SU-DHL-6 (cell line): ENCODE data around the gene COL27A1.

Source experiments
- H2AFZ ChIP-seq: fragments of 200-600 bp; sonication (generic); 2 replicates; pipeline ENCODE4 v1.6.1; 2014; ENCODE audit warnings: low read depth, mild to moderate bottlenecking, moderate library complexity, mixed read lengths, antibody characterized with exemption, low read length; ENCODE audit not compliant: severe bottlenecking
- H3F3A ChIP-seq: fragments of 200-600 bp; shearing (Covaris generic); 2 replicates; pipeline ENCODE4 v1.6.0; 2016; ENCODE audit warnings: antibody characterized with exemption, mild to moderate bottlenecking; ENCODE audit not compliant: insufficient read depth
- H3K27ac ChIP-seq: fragments of 200-600 bp; sonication (generic); 2 replicates; pipeline ENCODE4 v1.5.1; 2016; ENCODE audit warnings: low read depth, mild to moderate bottlenecking, low read length, moderate library complexity, mixed read lengths
- H3K27me3 ChIP-seq: fragments of 200-600 bp; sonication (generic), shearing (Covaris generic); 2 replicates; pipeline ENCODE4 v1.6.0; 2014; ENCODE audit warnings: mild to moderate bottlenecking, low read length
- H3K36me3 ChIP-seq: fragments of 200-600 bp; sonication (generic); 2 replicates; pipeline ENCODE4 v1.6.1; 2014; ENCODE audit warnings: mild to moderate bottlenecking, low read length, mixed read lengths
- H3K4me2 ChIP-seq: fragments of 300-600, 200-600 bp; shearing (Covaris generic), sonication (generic); 2 replicates; pipeline ENCODE4 v1.6.0; 2014; ENCODE audit warnings: low read length, low read depth, mild to moderate bottlenecking; ENCODE audit not compliant: poor library complexity, severe bottlenecking
- H3K4me3 ChIP-seq: fragments of 200-600 bp; sonication (generic); 2 replicates; pipeline ENCODE4 v1.5.1; 2014; ENCODE audit warnings: antibody characterized with exemption, low read length, mild to moderate bottlenecking, mixed read lengths; ENCODE audit not compliant: insufficient read depth, poor library complexity, severe bottlenecking
- H3K79me2 ChIP-seq: fragments of 200-600 bp; sonication (generic); 2 replicates; pipeline ENCODE4 v1.6.1; 2014; ENCODE audit warnings: mild to moderate bottlenecking, low read length, moderate library complexity; ENCODE audit not compliant: insufficient read depth
- H3K9ac ChIP-seq: fragments of 200-600 bp; sonication (generic); 2 replicates; pipeline ENCODE4 v1.7.0; 2014; ENCODE audit warnings: mild to moderate bottlenecking, low read length
- H3K9me2 ChIP-seq: fragments of 200-600 bp; sonication (generic); replicated peaks from 2 replicates; pipeline ENCODE4 v1.6.1; 2014; ENCODE audit warnings: low read length; ENCODE audit not compliant: insufficient read depth
- H3K9me3 ChIP-seq: fragments of 200-600 bp; sonication (generic); 2 replicates; pipeline ENCODE4 v1.6.1; 2014; ENCODE audit warnings: low read length, mixed read lengths; ENCODE audit not compliant: insufficient read depth
- H4K20me1 ChIP-seq: fragments of 200-600 bp; sonication (generic); 2 replicates; pipeline ENCODE4 v1.6.1; 2014; ENCODE audit warnings: low read depth, mild to moderate bottlenecking, antibody characterized with exemption, low read length, moderate library complexity, mixed read lengths
- EZH2phosphoT487 ChIP-seq: fragments of 200-600 bp; sonication (generic), shearing (Covaris generic); conservative IDR thresholded peaks from 2 replicates; pipeline ENCODE4 v1.6.1; 2018; ENCODE audit warnings: mild to moderate bottlenecking, antibody characterized with exemption, low read length, moderate library complexity, mixed read lengths
- TF ChIP-seq, protein P1 (sequence below): fragments of 200-600 bp; sonication (generic); IDR thresholded peaks from one replicate; pipeline ENCODE4 v1.5.1; 2017; ENCODE audit warnings: antibody characterized with exemption, mild to moderate bottlenecking, low read length, moderate library complexity; ENCODE audit not compliant: insufficient read depth, poor library complexity, severe bottlenecking

COL27A1 gene

DNA sequence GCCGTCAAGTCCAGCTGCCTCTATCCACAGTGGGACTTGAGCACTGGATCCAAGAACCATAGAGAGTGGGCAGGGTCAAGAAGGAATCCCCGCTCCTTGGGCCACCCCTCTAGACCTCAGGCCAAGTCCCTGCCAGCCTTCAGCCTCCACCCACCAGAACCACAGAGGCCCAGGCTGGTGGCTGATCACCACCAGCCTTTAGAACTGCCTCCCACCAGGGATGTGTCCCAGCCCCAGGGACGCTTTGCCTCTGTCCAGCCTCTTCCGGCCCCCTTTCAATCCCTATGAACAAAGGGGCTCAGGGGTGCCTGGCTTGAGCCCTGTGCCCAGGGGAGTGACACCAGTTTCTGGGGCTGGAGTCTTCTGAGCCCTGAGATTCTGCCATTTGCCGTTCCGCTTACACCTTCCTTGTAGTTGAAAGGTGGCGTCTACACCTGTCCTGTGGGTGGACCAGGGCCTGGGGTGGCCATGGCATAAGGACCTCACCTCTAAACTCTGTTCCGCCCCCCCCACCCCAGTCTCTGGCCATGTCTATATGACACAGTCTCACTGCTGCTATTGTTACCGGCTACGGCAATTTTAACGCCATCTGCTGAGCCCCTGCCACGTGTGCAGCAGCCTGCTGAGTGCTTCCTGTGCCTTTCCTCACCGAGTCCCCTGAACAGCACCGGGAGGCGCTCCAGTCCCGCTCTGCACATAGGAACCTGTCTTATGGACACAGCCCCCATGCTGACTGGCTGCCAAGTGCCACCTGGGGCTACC, 131.8 kb downstream of the COL27A1 start:
- Histone ChIP-seq H3K79me2 (no peaks in the 10 kb centered on the region), H3K27ac (no peak overlapping the region)

DNA sequence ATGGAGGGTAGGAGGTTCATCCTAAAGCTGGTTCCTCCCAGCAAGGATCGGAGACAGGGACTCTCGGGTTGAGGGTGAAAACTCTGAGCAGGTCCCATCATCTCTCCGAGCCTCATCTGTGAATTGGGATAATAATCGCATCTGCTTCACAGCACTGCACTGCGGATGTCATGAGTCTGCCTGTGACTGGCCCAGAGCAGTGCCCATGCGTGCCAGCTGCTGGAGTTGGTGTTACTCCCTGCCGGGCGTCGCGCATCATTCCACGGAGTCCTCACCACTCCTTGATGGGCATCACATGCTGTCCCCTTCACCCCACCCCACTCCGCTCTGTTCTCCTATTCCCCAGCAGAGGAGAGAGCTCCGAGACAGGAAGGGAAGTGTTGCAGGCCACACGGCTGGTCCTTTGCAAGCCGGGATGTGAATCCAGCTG, 132.4 kb downstream of the COL27A1 start:
- Histone ChIP-seq H2AFZ (no peak overlapping the region), H3K27ac (no peak overlapping the region), H3K9ac (no peak overlapping the region), H3K9me2 (no peaks in the 10 kb centered on the region), H3K9me3 (no peaks in the 10 kb centered on the region), H3K79me2 (no peaks in the 10 kb centered on the region), H3K27me3 (no peaks in the 10 kb centered on the region), H3K4me3 (no peak overlapping the region), H3F3A (no peaks in the 10 kb centered on the region), H4K20me1 (no peaks in the 10 kb centered on the region), H3K36me3 (no peaks in the 10 kb centered on the region), H3K4me2 (no peak overlapping the region)
- TF ChIP-seq EZH2phosphoT487, result no peak
- TF ChIP-seq, protein P1, sequence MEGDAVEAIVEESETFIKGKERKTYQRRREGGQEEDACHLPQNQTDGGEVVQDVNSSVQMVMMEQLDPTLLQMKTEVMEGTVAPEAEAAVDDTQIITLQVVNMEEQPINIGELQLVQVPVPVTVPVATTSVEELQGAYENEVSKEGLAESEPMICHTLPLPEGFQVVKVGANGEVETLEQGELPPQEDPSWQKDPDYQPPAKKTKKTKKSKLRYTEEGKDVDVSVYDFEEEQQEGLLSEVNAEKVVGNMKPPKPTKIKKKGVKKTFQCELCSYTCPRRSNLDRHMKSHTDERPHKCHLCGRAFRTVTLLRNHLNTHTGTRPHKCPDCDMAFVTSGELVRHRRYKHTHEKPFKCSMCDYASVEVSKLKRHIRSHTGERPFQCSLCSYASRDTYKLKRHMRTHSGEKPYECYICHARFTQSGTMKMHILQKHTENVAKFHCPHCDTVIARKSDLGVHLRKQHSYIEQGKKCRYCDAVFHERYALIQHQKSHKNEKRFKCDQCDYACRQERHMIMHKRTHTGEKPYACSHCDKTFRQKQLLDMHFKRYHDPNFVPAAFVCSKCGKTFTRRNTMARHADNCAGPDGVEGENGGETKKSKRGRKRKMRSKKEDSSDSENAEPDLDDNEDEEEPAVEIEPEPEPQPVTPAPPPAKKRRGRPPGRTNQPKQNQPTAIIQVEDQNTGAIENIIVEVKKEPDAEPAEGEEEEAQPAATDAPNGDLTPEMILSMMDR, result no peak

More for the DNA sequence above, 131.8 kb downstream of the COL27A1 start:
- TF ChIP-seq EZH2phosphoT487, result no peak
- TF ChIP-seq, protein P1, result no peak
- Histone ChIP-seq H4K20me1 (no peaks in the 10 kb centered on the region), H3K4me3 (no peak overlapping the region), H3K9ac (no peak overlapping the region), H3K4me2 (no peak overlapping the region), H3F3A (no peaks in the 10 kb centered on the region), H2AFZ (no peak overlapping the region), H3K36me3 (no peaks in the 10 kb centered on the region), H3K27me3 (no peaks in the 10 kb centered on the region), H3K9me2 (no peaks in the 10 kb centered on the region), H3K9me3 (no peaks in the 10 kb centered on the region)

DNA sequence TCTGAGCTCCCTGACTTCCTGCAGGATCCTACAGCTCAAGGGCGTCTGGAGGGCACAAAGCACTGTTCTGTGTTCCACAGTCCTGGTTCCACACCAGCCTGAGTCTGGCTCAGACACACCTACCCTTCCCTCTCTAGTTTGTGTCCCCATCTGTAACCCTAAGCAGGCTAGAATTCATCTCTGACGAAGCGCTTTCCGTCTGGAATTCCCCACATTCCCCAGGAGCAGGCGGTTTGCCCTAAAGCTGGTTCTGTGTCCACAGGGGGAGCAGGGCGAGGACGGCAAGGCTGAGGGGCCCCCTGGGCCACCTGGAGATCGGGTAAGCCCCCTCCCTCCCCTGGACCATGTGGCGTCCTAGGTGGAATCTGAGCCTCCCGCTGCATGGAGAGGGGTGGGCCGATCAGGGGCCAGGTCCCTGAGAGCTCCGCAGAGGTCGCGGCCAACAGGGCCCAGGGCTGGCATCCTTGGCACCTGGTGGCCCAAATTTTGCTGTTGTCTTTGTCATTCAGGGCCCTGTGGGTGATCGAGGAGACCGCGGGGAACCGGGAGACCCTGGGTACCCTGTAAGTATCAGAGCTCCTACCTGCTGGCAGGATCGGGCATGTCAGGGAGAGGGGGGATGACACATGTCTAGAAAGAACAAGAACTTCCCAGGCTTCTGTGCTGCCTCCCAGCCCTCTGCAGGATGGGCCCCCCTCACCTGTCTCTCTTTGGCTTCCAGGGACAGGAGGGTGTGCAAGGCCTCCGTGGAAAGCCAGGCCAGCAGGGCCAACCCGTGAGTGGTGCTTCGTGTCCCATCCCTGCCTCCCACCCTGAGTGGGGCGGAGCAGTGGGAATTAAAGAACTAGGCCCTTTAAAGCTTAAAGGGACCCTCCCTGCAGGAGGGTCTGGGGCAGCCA, 133.1 kb downstream of the COL27A1 start:
- H3K9ac ChIP-seq, result no peak overlapping the region
- no peaks in the 10 kb centered on the region for H3F3A ChIP-seq
- no peaks in the 10 kb centered on the region for H3K27me3 ChIP-seq
- H3K4me3 ChIP-seq, result no peak overlapping the region
- H3K4me2 ChIP-seq, result no peak overlapping the region
- no peaks in the 10 kb centered on the region for H3K36me3 ChIP-seq
- no peaks in the 10 kb centered on the region for H4K20me1 ChIP-seq
- H3K79me2 ChIP-seq, result no peaks in the 10 kb centered on the region
- no peaks in the 10 kb centered on the region for H3K9me3 ChIP-seq
- TF ChIP-seq EZH2phosphoT487, result no peak
- TF ChIP-seq, protein P1, result no peak
- no peak overlapping the region for H2AFZ ChIP-seq
- H3K9me2 ChIP-seq, result no peaks in the 10 kb centered on the region
- no peak overlapping the region for H3K27ac ChIP-seq
